NB4 (cell line): Measurements from ENCODE around the gene MAPKAPK3.

Experiments used
- DNase-seq: peaks from one replicate; pipeline ENCODE4 v3.0.0; 2010; ENCODE audit warnings: low read depth
- H3K4me3 ChIP-seq: one replicate; pipeline ENCODE4 v1.5.1; 2011; ENCODE audit warnings: mild to moderate bottlenecking, low read depth, low read length, moderate library complexity
- CTCF ChIP-seq: IDR thresholded peaks from one replicate; pipeline ENCODE4 v1.5.1; 2012; ENCODE audit warnings: low read depth, low read length
- MAX ChIP-seq: IDR thresholded peaks from 2 replicates; pipeline ENCODE4 v1.6.1; 2011; ENCODE audit warnings: low read depth, low read length
- MYC ChIP-seq: IDR thresholded peaks from 2 replicates; pipeline ENCODE4 v1.6.1; 2011; ENCODE audit warnings: low read depth, low read length
- POLR2A ChIP-seq: IDR thresholded peaks from 2 replicates; pipeline ENCODE4 v1.6.1; 2011; ENCODE audit warnings: mild to moderate bottlenecking; ENCODE audit not compliant: insufficient read length; ENCODE audit errors: extremely low read depth

The MAPKAPK3 gene

GRCh38 chr3:50600841-50601591 is 15.9 kb upstream of the MAPKAPK3 start:
- H3K4me3 ChIP-seq: peak overlapping the region; percentile 13
- TF ChIP-seq MAX (peak; percentile 3; the same call in 1 of the 2 replicates), POLR2A (no peak), MYC (peak; percentile 71)
- DNase-seq: peak; percentile 97

GRCh38 chr3:50602595-50603191 is 14.3 kb upstream of the MAPKAPK3 start:
- DNase-seq: peak; percentile 48
- H3K4me3 ChIP-seq: no peak overlapping the region
- no peak for TF ChIP-seq CTCF
- TF ChIP-seq MYC: no peak

GRCh38 chr3:50603261-50604109 is 13.5 kb upstream of the MAPKAPK3 start:
- H3K4me3 ChIP-seq: no peak overlapping the region
- DNase-seq: no peak
- TF ChIP-seq MYC: no peak
- TF ChIP-seq CTCF: no peak
- no peak for TF ChIP-seq POLR2A
- no peak for TF ChIP-seq MAX

- H3K4me3 ChIP-seq: no peak overlapping the region
- TF ChIP-seq MYC: no peak
- no peak for TF ChIP-seq MAX
- no peak for TF ChIP-seq CTCF
- TF ChIP-seq POLR2A: no peak
- DNase-seq: no peak
These were observed 12.8 kb upstream of the MAPKAPK3 start for GRCh38 chr3:50604110-50604621.

GRCh38 chr3:50604628-50605588 is 12.0 kb upstream of the MAPKAPK3 start:
- DNase-seq: peak; percentile 29
- TF ChIP-seq CTCF (no peak), POLR2A (no peak), MYC (peak; percentile 26; the same call in 1 of the 2 replicates), MAX (peak; percentile 50)
- H3K4me3 ChIP-seq: no peak overlapping the region
